ENCODE measurements around the gene PAN3. TPM values are rescaled to one million over a fixed set of nuclear protein-coding genes. Genes with fewer than 3 reads are reported as not detected.

Gene PAN3
- total and polyA plus RNA-seq, 2 experiments from 2014 or later = 27.4 to 58.2 TPM

GRCh38 chr13:28306325-28306724 lies 168.0 kb downstream of the PAN3 start (continued):
- TF ChIP-seq, protein P1, sequence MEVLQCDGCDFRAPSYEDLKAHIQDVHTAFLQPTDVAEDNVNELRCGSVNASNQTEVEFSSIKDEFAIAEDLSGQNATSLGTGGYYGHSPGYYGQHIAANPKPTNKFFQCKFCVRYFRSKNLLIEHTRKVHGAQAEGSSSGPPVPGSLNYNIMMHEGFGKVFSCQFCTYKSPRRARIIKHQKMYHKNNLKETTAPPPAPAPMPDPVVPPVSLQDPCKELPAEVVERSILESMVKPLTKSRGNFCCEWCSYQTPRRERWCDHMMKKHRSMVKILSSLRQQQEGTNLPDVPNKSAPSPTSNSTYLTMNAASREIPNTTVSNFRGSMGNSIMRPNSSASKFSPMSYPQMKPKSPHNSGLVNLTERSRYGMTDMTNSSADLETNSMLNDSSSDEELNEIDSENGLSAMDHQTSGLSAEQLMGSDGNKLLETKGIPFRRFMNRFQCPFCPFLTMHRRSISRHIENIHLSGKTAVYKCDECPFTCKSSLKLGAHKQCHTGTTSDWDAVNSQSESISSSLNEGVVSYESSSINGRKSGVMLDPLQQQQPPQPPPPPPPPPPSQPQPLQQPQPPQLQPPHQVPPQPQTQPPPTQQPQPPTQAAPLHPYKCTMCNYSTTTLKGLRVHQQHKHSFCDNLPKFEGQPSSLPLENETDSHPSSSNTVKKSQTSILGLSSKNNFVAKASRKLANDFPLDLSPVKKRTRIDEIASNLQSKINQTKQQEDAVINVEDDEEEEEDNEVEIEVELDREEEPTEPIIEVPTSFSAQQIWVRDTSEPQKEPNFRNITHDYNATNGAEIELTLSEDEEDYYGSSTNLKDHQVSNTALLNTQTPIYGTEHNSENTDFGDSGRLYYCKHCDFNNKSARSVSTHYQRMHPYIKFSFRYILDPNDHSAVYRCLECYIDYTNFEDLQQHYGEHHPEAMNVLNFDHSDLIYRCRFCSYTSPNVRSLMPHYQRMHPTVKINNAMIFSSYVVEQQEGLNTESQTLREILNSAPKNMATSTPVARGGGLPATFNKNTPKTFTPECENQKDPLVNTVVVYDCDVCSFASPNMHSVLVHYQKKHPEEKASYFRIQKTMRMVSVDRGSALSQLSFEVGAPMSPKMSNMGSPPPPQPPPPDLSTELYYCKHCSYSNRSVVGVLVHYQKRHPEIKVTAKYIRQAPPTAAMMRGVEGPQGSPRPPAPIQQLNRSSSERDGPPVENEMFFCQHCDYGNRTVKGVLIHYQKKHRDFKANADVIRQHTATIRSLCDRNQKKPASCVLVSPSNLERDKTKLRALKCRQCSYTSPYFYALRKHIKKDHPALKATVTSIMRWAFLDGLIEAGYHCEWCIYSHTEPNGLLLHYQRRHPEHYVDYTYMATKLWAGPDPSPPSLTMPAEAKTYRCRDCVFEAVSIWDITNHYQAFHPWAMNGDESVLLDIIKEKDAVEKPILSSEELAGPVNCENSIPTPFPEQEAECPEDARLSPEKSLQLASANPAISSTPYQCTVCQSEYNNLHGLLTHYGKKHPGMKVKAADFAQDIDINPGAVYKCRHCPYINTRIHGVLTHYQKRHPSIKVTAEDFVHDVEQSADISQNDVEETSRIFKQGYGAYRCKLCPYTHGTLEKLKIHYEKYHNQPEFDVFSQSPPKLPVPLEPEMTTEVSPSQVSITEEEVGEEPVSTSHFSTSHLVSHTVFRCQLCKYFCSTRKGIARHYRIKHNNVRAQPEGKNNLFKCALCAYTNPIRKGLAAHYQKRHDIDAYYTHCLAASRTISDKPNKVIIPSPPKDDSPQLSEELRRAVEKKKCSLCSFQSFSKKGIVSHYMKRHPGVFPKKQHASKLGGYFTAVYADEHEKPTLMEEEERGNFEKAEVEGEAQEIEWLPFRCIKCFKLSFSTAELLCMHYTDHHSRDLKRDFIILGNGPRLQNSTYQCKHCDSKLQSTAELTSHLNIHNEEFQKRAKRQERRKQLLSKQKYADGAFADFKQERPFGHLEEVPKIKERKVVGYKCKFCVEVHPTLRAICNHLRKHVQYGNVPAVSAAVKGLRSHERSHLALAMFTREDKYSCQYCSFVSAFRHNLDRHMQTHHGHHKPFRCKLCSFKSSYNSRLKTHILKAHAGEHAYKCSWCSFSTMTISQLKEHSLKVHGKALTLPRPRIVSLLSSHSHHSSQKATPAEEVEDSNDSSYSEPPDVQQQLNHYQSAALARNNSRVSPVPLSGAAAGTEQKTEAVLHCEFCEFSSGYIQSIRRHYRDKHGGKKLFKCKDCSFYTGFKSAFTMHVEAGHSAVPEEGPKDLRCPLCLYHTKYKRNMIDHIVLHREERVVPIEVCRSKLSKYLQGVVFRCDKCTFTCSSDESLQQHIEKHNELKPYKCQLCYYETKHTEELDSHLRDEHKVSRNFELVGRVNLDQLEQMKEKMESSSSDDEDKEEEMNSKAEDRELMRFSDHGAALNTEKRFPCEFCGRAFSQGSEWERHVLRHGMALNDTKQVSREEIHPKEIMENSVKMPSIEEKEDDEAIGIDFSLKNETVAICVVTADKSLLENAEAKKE (CRISPR knock-in tag; IDR thresholded peaks at IDR 0.05) = no peak
- TF ChIP-seq POLR2AphosphoS5 (IDR thresholded peaks at IDR 0.05; ENCODE audit: low read depth) = no peak
- TF ChIP-seq ZNF331 (CRISPR knock-in tag; IDR thresholded peaks at IDR 0.05; ENCODE audit: low read depth) = no peak
- no peak for TF ChIP-seq NANOG (IDR thresholded peaks at IDR 0.05; ENCODE audit: borderline replicate concordance)
- TF ChIP-seq EZH2 (IDR thresholded peaks at IDR 0.05; ENCODE audit: low read depth, unreplicated experiment) = no peak

DNA sequence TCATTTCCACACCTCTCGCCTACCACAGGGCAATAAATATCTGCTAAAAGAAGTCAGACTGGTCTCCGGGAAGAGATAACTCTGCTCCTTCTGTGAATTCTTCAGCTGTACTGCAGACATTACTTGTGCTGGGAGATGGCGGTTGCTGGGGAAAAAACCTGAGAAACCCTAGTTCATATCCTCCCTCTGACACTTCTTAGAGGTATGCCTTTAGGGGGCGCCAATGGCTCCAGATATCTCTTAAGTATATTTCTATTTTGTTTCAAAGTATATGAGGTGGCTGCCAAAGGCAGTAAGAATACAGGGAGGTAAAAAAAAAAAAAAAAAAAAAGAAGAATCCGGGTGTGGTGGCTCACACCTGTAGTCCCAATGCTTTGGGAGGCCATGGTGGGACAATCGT lies 175.2 kb downstream of the PAN3 start:
- Mint-ChIP-seq H3K4me1 (peaks cover 5% of the 10 kb centered on the region), H3K9me3 (no peaks in the 10 kb centered on the region), H3K4me3 (no peak overlapping the region), H3K36me3 (ENCODE audit: low read depth) (peaks cover 16% of the 10 kb centered on the region), H3K27ac (no peak overlapping the region), H3K27me3 (ENCODE audit: insufficient read depth, low read depth, poor library complexity) (peaks cover 10% of the 10 kb centered on the region)
- TF ChIP-seq, protein P2, sequence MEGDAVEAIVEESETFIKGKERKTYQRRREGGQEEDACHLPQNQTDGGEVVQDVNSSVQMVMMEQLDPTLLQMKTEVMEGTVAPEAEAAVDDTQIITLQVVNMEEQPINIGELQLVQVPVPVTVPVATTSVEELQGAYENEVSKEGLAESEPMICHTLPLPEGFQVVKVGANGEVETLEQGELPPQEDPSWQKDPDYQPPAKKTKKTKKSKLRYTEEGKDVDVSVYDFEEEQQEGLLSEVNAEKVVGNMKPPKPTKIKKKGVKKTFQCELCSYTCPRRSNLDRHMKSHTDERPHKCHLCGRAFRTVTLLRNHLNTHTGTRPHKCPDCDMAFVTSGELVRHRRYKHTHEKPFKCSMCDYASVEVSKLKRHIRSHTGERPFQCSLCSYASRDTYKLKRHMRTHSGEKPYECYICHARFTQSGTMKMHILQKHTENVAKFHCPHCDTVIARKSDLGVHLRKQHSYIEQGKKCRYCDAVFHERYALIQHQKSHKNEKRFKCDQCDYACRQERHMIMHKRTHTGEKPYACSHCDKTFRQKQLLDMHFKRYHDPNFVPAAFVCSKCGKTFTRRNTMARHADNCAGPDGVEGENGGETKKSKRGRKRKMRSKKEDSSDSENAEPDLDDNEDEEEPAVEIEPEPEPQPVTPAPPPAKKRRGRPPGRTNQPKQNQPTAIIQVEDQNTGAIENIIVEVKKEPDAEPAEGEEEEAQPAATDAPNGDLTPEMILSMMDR (conservative IDR thresholded peaks at IDR 0.05; ENCODE audit: low read depth in 2 of 2) = peak; percentile 60 to 70
- no peak for TF ChIP-seq NANOG (IDR thresholded peaks at IDR 0.05; ENCODE audit: borderline replicate concordance)
- Histone ChIP-seq H3K36me3 (ENCODE audit: insufficient read depth) (peaks cover 13% of the 10 kb centered on the region; the same call in 1 of the 2 replicates), H3K27ac (ENCODE audit: low read depth) (no peak overlapping the region), H4K20me1 (replicated peaks; ENCODE audit: insufficient read depth) (no peaks in the 10 kb centered on the region), H3K4me3 (no peak overlapping the region), H3K4me1 (ENCODE audit: insufficient read depth) (no peaks in the 10 kb centered on the region), H3F3A (replicated peaks; ENCODE audit: low read depth) (no peaks in the 10 kb centered on the region), H3K4me2 (no peak overlapping the region), H3K79me2 (replicated peaks; ENCODE audit: insufficient read depth) (no peaks in the 10 kb centered on the region), H3K27me3 (ENCODE audit: insufficient read depth) (no peaks in the 10 kb centered on the region), H2AFZ (no peak overlapping the region), H3K9me2 (ENCODE audit: insufficient read depth) (no peaks in the 10 kb centered on the region)
- ATAC-seq = peak; percentile 61
- peak; percentile 82 for DNase-seq (ENCODE audit: low spot score)

Data from GM23338 (cell line).